GM12872 (cell line): ENCODE measurements around the gene ZNF182.

Experiments used
- TF ChIP-seq, protein P1 (sequence below): IDR thresholded peaks from 3 replicates; pipeline ENCODE4 v1.5.1; 2011; ENCODE audit warnings: low read depth, mild to moderate bottlenecking, low read length, moderate library complexity; ENCODE audit not compliant: insufficient read depth

Gene ZNF182

GRCh38 chrX:48002319-48002718 is 1.5 kb downstream of the ZNF182 start:
- TF ChIP-seq, protein P1, sequence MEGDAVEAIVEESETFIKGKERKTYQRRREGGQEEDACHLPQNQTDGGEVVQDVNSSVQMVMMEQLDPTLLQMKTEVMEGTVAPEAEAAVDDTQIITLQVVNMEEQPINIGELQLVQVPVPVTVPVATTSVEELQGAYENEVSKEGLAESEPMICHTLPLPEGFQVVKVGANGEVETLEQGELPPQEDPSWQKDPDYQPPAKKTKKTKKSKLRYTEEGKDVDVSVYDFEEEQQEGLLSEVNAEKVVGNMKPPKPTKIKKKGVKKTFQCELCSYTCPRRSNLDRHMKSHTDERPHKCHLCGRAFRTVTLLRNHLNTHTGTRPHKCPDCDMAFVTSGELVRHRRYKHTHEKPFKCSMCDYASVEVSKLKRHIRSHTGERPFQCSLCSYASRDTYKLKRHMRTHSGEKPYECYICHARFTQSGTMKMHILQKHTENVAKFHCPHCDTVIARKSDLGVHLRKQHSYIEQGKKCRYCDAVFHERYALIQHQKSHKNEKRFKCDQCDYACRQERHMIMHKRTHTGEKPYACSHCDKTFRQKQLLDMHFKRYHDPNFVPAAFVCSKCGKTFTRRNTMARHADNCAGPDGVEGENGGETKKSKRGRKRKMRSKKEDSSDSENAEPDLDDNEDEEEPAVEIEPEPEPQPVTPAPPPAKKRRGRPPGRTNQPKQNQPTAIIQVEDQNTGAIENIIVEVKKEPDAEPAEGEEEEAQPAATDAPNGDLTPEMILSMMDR: no peak

DNA sequence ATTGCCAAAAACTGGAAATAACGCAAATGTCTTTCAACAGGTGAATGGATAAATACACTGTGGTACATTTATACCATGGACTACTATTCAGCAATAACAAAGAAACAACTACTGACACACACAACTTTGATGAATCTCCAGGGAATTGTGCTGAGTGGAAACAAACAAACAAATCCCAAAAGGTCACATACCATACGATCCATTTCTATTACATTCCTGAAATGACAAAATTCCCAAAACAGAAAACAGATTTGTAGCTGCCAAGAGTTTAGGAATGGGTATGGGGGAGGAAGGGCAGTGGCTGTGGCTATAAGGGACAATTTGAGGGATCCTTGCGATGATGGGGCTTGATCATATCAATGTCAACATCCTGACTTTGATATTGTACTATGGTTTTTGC is 2.5 kb downstream of the ZNF182 start:
- TF ChIP-seq, protein P1: no peak

GRCh38 chrX:47992669-47993068 is 11.1 kb downstream of the ZNF182 start:
- TF ChIP-seq, protein P1: no peak

- TF ChIP-seq, protein P1: no peak
Measured at GRCh38 chrX:47992095-47992380, 11.8 kb downstream of the ZNF182 start.

DNA sequence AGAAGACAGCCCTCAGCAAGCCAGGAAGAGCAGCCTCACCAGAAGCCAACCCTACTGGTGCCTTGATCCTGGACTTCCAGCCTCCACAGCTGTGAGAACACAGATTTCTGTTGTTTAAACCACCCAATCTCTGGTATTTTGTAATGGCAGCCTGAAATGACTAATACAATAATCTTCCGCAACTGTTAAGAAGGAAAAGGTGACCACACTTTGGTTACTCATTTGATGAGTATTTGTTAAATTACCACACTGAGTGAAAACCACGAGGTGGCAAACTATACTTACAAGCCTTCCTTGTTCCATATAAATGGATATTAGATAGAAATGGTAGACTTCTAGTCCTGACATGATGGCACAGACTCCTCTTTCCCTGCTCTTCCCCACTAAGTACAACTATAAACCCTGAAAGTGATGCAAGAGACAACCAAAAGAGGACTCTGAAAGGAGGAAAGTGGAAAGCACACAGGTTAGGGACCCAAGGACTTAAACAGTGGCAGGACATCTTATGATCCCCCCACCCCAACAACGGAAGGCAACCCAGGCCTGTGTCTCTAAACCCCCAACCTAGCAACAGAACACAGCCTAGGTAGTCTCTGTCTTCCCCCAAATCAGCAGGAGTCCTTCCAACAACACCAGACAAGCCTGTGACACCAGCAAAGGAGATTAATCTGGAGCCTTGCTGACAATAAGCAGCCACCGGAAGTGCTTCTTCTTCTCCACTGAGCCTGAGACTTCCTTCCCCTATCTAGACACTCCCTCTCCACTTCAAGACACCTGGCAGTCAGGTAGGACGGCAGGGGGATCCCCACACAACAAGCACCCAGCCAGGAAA is 12.3 kb downstream of the ZNF182 start:
- TF ChIP-seq, protein P1: no peak

DNA sequence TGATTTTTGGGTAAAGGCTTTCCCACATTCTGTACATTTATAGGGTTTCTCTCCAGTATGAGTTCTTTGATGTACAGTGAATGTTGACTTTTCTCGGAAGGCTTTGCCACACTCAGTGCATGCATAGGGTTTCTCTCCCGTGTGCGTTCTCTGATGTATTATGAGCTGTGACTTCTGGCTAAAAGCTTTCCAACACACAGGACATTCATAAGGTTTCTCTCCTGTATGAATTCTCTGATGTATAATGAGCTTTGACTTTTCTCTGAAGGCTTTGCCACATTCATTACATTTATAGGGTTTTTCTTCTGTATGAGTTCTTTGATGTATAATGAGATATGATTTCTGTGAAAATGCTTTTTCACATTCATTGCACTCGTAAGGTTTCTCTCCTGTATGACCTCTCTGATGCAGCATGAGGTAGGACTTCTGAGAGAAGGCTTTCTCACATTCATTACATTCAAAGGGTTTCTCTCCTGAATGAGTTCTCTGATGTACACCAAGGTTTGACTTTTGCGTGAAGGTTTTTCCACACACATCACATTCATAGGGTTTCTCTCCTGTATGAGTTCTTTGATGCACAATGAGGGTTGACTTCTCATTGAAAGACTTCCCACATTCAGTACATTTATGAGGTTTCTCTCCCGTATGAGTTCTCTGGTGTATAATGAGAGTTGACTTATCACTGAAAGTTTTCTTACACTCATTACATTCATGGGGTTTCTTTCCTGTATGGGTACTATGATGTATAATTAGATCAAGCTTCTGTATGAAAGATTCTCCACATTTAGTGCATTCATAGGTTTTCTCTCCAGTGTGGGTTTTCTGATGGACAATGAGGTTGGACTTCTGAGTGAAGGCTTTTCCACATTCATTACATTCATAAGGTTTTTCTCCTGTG is 27.3 kb downstream of the ZNF182 start:
- TF ChIP-seq, protein P1: no peak

DNA sequence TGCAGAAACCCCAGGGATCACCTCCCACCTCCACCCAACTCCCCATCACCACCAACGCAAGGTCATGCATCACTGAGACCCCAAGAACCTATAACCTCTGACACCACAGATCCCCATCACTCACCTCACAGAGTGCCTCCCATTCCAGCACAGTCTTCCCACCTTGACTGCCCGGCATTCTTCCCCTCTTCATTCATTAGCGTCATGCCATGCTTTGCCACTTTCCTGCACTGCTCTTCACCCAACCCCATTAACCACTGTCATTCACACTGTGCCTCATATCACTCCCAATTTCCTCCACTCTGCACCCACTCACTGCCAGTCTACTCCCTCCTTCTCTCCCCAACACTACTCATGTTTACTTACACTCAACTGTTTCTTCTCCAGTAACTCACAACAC is 30.6 kb downstream of the ZNF182 start:
- TF ChIP-seq, protein P1: no peak
